Measurements from ENCODE around the gene PHF1.

The PHF1 gene

DNA sequence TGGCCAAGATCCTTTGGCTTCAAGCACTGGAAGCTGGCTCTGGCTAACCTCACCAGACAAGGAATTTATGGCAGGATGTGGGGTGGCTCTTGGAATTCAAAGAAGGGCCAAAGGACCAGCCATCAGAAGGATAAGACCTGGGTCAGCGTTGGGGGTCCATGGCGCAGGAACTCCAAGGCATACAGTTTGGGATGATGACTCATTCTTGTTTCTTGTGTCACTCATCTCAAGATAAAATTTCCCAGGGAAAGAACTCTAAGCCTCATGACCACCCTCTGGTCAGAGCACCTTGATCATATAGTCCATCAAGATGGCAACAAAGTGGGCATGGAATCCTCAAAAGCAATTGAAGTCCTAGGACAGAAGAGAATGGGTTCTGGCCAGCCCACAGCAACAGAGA lies 48.4 kb downstream of the PHF1 start:
- TF ChIP-seq, protein P1, sequence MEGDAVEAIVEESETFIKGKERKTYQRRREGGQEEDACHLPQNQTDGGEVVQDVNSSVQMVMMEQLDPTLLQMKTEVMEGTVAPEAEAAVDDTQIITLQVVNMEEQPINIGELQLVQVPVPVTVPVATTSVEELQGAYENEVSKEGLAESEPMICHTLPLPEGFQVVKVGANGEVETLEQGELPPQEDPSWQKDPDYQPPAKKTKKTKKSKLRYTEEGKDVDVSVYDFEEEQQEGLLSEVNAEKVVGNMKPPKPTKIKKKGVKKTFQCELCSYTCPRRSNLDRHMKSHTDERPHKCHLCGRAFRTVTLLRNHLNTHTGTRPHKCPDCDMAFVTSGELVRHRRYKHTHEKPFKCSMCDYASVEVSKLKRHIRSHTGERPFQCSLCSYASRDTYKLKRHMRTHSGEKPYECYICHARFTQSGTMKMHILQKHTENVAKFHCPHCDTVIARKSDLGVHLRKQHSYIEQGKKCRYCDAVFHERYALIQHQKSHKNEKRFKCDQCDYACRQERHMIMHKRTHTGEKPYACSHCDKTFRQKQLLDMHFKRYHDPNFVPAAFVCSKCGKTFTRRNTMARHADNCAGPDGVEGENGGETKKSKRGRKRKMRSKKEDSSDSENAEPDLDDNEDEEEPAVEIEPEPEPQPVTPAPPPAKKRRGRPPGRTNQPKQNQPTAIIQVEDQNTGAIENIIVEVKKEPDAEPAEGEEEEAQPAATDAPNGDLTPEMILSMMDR (IDR thresholded peaks at IDR 0.05): no peak
